Measurements from ENCODE around the gene FAM229B.

GRCh38 chr6:112062966-112063365 is 24.4 kb upstream of the FAM229B start:
- TF ChIP-seq POLR2A (IDR thresholded peaks at IDR 0.05) = no peak
- TF ChIP-seq CTCF (IDR thresholded peaks at IDR 0.05) = no peak

All from esophagus squamous epithelium (tissue), 4 donors.